GM13976 (cell line): ENCODE measurements around the gene CNN2.

ENCODE experiments used
- DNase-seq: peaks from one replicate; pipeline ENCODE4 v3.0.0; 2012; ENCODE audit warnings: low spot score
- CTCF ChIP-seq: IDR thresholded peaks from 2 replicates; pipeline ENCODE4 v1.5.1; 2012; ENCODE audit warnings: borderline replicate concordance, mild to moderate bottlenecking; ENCODE audit not compliant: insufficient read depth; ENCODE audit errors: extremely low read depth, missing control alignments, control extremely low read depth
- in situ Hi-C: fragments of 300-500 bp; cut with MboI; formaldehyde crosslinking; loops from one replicate; pipeline ENCODE4 v1.12.0; 2022; ENCODE audit warnings: low sequenced_read_pairs, mixed read lengths, inconsistent platforms; ENCODE audit not compliant: unreplicated experiment

Gene CNN2

GRCh38 chr19:1039646-1040475 is 13.5 kb downstream of the CNN2 start, which contains the start of gene ABCA7:
Gene ABCA7, plus strand, starts transcription at chr19:1040107. Its CDS starts 1,255 bp downstream, at chr19:1041362.
- no peak for TF ChIP-seq CTCF
- peak; percentile 97 for DNase-seq
- in situ Hi-C loops: no loop called here

- in situ Hi-C loops: no loop called here
- TF ChIP-seq CTCF: no peak
- peak; percentile 99 for DNase-seq
These were observed 14.3 kb downstream of the CNN2 start for GRCh38 chr19:1040476-1041271.

GRCh38 chr19:1041272-1041834 is 14.9 kb downstream of the CNN2 start:
- no peak for TF ChIP-seq CTCF
- in situ Hi-C loops: no loop called here
- no peak for DNase-seq

GRCh38 chr19:1041835-1042685 is 15.7 kb downstream of the CNN2 start:
- DNase-seq: no peak
- in situ Hi-C loops: no loop called here

GRCh38 chr19:1042689-1043511 is 16.5 kb downstream of the CNN2 start:
- in situ Hi-C loops: no loop called here
- no peak for DNase-seq
- no peak for TF ChIP-seq CTCF

More at GRCh38 chr19:1041835-1042685, 15.7 kb downstream of the CNN2 start:
- TF ChIP-seq CTCF: no peak

GRCh38 chr19:1045247-1045603 is 18.8 kb downstream of the CNN2 start:
- in situ Hi-C loops: no loop called here
- DNase-seq: peak; percentile 75
- TF ChIP-seq CTCF: no peak
